Measurements from ENCODE around the gene PITPNM3.

GRCh38 chr17:6428207-6428965 is 128.0 kb downstream of the PITPNM3 start:
- no peak for TF ChIP-seq CTCF (IDR thresholded peaks at IDR 0.05)
- no peak for TF ChIP-seq POLR2AphosphoS5 (IDR thresholded peaks at IDR 0.05)
- no peak for TF ChIP-seq POLR2A (IDR thresholded peaks at IDR 0.05)

Measured in transverse colon (tissue), 4 donors.